Right kidney (tissue), 9 donors: ENCODE measurements around the gene VGLL4.
"Not testable (repeated sequence)": the region's sequence is repeated elsewhere in the genome, so short reads cannot be mapped to it uniquely, and the experiment has no call there.

ENCODE experiments used
- DNase-seq: peaks from one replicate; pipeline ENCODE4 v3.0.0-alpha.2; 2016
- long read RNA-seq, 8 donors: transcript quantifications; one replicate each; lab custom pipeline, GENCODE V29; 2026

Gene VGLL4
- long read RNA-seq, donor 1, transcript VGLL4-214 (4 exons, 938 nt): minor isoform, 6 of 63 reads
- long read RNA-seq, donor 1, transcript VGLL4-201 (6 exons, 3,725 nt): minor isoform, 5 of 63 reads
- long read RNA-seq, donor 1, transcript VGLL4-211 (5 exons, 1,377 nt): major isoform, 7 of 63 reads
- long read RNA-seq, donor 1, partial matches to known transcripts: 45 of 63 reads
- long read RNA-seq, donor 1, other reads (novel, unspliced or antisense): 0 of 63 reads
- long read RNA-seq, donor 2, transcript VGLL4-211 (5 exons, 1,377 nt): major isoform, 5 of 44 reads
- long read RNA-seq, donor 2, partial matches to known transcripts: 32 of 44 reads
- long read RNA-seq, donor 2, other reads (novel, unspliced or antisense): 0 of 44 reads
- long read RNA-seq, donor 3, partial matches to known transcripts: 35 of 41 reads
- long read RNA-seq, donor 3, other reads (novel, unspliced or antisense): 0 of 41 reads
- long read RNA-seq, donor 4, transcript VGLL4-211 (5 exons, 1,377 nt): major isoform, 11 of 77 reads
- long read RNA-seq, donor 4, partial matches to known transcripts: 60 of 77 reads
- long read RNA-seq, donor 4, other reads (novel, unspliced or antisense): 0 of 77 reads
- long read RNA-seq, donor 5, transcript VGLL4-201 (6 exons, 3,725 nt): minor isoform, 5 of 80 reads
- long read RNA-seq, donor 5, transcript VGLL4-211 (5 exons, 1,377 nt): major isoform, 16 of 80 reads
- long read RNA-seq, donor 5, partial matches to known transcripts: 47 of 80 reads
- long read RNA-seq, donor 5, other reads (novel, unspliced or antisense): 8 of 80 reads
- long read RNA-seq, donor 6, transcript VGLL4-211 (5 exons, 1,377 nt): major isoform, 7 of 63 reads
- long read RNA-seq, donor 6, partial matches to known transcripts: 50 of 63 reads
- long read RNA-seq, donor 6, other reads (novel, unspliced or antisense): 0 of 63 reads
- long read RNA-seq, donor 7, transcript VGLL4-211 (5 exons, 1,377 nt): major isoform, 12 of 161 reads
- long read RNA-seq, donor 7, partial matches to known transcripts: 144 of 161 reads
- long read RNA-seq, donor 7, other reads (novel, unspliced or antisense): 0 of 161 reads
- long read RNA-seq, donor 8, transcript VGLL4-211 (5 exons, 1,377 nt): major isoform, 12 of 70 reads
- long read RNA-seq, donor 8, partial matches to known transcripts: 43 of 70 reads
- long read RNA-seq, donor 8, other reads (novel, unspliced or antisense): 9 of 70 reads

GRCh38 chr3:11643605-11644087 is at the start of gene VGLL4:
TSS of gene VGLL4 (minus strand) at chr3:11643915. CDS start at chr3:11643518, 397 bp downstream.
- DNase-seq: peak; percentile 89

GRCh38 chr3:11692532-11692813 is 48.8 kb upstream of the VGLL4 start:
- no peak for DNase-seq

- no peak for DNase-seq
Measured at GRCh38 chr3:11691767-11692531, 48.2 kb upstream of the VGLL4 start.

- no peak for DNase-seq
Measured at GRCh38 chr3:11690863-11691766, 47.4 kb upstream of the VGLL4 start.

GRCh38 chr3:11689749-11690148 is 46.0 kb upstream of the VGLL4 start:
- no peak for DNase-seq

- DNase-seq: not testable (repeated sequence)
Measured at GRCh38 chr3:11684980-11685379, 41.3 kb upstream of the VGLL4 start.

GRCh38 chr3:11680509-11680908 is 36.8 kb upstream of the VGLL4 start:
- no peak for DNase-seq

- no peak for DNase-seq
Measured at GRCh38 chr3:11679964-11680363, 36.2 kb upstream of the VGLL4 start.

- no peak for DNase-seq
Measured at GRCh38 chr3:11672363-11672762, 28.6 kb upstream of the VGLL4 start.

GRCh38 chr3:11671648-11672100 is 28.0 kb upstream of the VGLL4 start:
- no peak for DNase-seq

- no peak for DNase-seq
Measured at GRCh38 chr3:11668243-11669235, 24.8 kb upstream of the VGLL4 start.

- no peak for DNase-seq
Measured at GRCh38 chr3:11665331-11665730, 21.6 kb upstream of the VGLL4 start.

- no peak for DNase-seq
Measured at GRCh38 chr3:11662392-11662990, 18.8 kb upstream of the VGLL4 start.

GRCh38 chr3:11661827-11662226 is 18.1 kb upstream of the VGLL4 start:
- DNase-seq: no peak

GRCh38 chr3:11661052-11661656 is 17.4 kb upstream of the VGLL4 start:
- no peak for DNase-seq

GRCh38 chr3:11660242-11660641 is 16.5 kb upstream of the VGLL4 start:
- no peak for DNase-seq

- no peak for DNase-seq
Measured at GRCh38 chr3:11658180-11658579, 14.5 kb upstream of the VGLL4 start.

GRCh38 chr3:11655196-11655928 is 11.6 kb upstream of the VGLL4 start:
- DNase-seq: no peak
